NCI-H2081 treated with DMSO at 0.1 percent for 48 hours (cell line): Measurements from ENCODE around the gene ANKH.

Experiments used
- DNase-seq: peaks from one replicate; lab custom pipeline; 2025; lab: John Stamatoyannopoulos, UW

ANKH gene

GRCh38 chr5:14664270-14665100 lies 207.1 kb downstream of the ANKH start, which contains the start of gene OTULIN:
Gene OTULIN (plus strand): TSS chr5:14664718. CDS start chr5:14664826, 108 bp downstream.
- DNase-seq = peak; percentile 83

- no peak for DNase-seq
Observed at GRCh38 chr5:14663734-14664269, 207.8 kb downstream of the ANKH start.

- no peak for DNase-seq
Observed at GRCh38 chr5:14662721-14663260, 208.8 kb downstream of the ANKH start.

- no peak for DNase-seq
Observed at GRCh38 chr5:14660833-14661232, 210.7 kb downstream of the ANKH start.

- DNase-seq = no peak
Observed at GRCh38 chr5:14659821-14660607, 211.6 kb downstream of the ANKH start.

GRCh38 chr5:14656898-14657297 lies 214.7 kb downstream of the ANKH start:
- no peak for DNase-seq

GRCh38 chr5:14655146-14655741 lies 216.3 kb downstream of the ANKH start:
- no peak for DNase-seq
